GM21737 (cell line): Measurements from ENCODE around the gene RFESD.

Experiments
- ATAC-seq: cut with Tn5 transposase; IDR thresholded peaks from one replicate; pipeline ENCODE4 v1.9.1; 2021; ENCODE audit warnings: mild to moderate bottlenecking, moderate library complexity; ENCODE audit not compliant: unreplicated experiment

RFESD gene

GRCh38 chr5:95660060-95660459 lies 13.5 kb downstream of the RFESD start:
- ATAC-seq = no peak

DNA sequence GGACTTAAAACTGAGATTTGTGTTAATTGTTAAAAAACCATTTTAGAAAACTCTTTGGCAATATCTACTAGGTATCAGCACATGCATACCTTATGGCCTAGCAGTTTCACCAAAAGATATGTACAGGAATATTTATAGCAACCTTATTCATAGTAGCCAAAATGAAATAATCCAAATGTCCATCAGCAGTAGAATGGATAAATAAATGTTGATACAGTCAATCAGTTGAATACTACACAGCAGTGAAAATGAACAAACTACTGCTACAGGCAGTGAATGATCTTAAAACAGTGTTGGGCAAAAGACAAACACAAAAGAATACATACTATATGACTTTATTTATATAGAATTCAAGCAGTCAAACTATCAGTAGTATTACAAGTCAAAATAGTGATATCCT lies 16.4 kb downstream of the RFESD start:
- ATAC-seq = no peak

- ATAC-seq = no peak
Measured at GRCh38 chr5:95664204-95664786, 17.7 kb downstream of the RFESD start.

GRCh38 chr5:95667061-95667618 lies 20.6 kb downstream of the RFESD start:
- no peak for ATAC-seq

- no peak for ATAC-seq
Measured at GRCh38 chr5:95667678-95668077, 21.1 kb downstream of the RFESD start.

- no peak for ATAC-seq
Measured at GRCh38 chr5:95668216-95668615, 21.6 kb downstream of the RFESD start.

DNA sequence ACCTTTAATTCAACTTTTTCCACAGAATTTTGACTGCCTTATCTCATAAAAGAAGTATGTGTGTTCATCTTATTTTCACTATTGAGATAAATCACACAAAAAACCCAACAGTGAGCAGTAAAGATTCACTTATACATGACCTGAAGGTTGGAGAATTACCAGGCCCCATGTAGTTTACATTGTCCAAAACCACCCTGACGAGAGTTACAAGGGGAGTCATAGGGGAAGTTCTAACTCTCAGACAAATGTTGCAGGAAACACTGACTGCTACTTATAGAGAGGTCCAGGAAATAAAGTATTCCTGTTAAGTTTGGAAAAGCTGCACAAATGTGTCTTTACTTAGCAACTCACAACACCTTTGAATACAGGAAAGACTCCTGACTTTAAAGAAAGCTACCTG lies 22.2 kb downstream of the RFESD start:
- ATAC-seq = no peak

- ATAC-seq = no peak
Measured at GRCh38 chr5:95669540-95669939, 23.0 kb downstream of the RFESD start.

DNA sequence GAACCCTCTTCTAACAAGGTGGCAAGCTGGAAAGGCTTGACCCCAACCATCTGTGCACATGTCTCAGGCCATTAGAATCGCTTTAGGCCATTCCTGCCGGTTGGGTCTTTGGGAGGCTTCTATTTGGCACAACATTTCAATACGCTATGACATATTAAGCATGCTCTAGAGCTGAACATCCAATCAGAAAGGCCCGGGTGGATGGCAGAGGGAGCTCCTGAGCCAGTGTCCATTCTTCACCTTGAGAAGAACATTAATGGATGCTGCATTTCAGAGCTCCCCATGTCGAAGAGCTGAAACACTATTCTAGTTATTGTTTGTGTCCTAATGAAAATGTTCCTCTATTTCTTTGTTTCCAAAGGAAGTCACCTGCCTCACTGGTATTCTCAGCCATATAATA lies 23.4 kb downstream of the RFESD start:
- ATAC-seq = no peak

DNA sequence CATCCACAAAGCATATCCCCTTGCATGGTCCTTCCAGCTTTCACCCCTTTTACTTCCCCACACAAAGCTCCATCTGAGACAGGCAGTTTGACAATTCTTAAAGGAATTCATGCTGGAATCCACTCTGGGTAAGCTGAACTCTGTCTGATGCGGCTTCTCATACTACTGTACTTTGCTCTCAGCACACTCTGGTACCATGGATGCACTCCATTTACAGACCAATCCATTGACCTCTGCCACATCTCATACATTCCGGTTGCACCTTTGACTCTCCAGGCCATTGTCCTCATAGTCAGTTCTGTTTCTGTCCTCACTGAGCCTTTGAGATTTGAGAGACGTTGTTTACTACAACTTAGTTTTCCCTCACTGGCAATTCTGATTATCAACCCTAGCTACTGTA lies 24.0 kb downstream of the RFESD start:
- ATAC-seq = no peak

DNA sequence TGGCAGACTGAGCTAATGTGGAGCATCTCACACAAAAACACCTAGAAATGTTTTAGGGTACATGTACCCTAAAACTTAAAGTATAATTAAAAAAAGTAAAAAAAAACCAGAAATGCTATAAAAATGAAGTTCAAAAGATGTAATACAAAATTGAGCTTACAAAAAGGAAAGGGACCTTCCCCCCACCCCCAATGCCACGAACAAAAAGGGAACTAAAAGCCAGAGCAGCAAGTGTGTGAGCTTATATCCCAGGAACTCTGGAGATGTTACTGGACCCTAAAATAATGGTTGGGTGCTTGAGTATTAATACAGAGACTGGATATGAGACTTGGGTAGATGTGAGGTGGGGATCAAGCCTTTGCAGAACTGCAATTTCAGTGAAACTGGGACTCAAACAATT lies 25.2 kb downstream of the RFESD start:
- no peak for ATAC-seq

DNA sequence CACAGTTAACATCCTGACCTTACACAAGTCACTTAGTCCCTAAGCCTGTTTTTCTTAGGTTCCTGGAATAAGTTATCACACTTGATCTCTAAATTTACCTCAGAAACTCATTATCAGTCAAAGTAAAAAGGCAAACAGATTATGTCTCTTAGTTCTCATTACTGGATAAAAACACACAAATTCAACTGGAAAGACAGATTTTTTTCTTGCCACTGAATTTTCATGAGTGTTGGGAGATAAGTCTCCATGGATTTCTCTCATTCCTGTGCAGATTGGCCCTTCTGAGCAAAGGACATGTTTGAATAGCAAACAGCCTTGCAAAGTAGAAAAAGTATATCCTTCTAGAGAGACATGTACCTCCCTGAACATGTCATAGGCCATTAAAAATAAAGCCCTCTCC lies 26.1 kb downstream of the RFESD start:
- no peak for ATAC-seq

- ATAC-seq = no peak
Measured at GRCh38 chr5:95673081-95673480, 26.5 kb downstream of the RFESD start.

DNA sequence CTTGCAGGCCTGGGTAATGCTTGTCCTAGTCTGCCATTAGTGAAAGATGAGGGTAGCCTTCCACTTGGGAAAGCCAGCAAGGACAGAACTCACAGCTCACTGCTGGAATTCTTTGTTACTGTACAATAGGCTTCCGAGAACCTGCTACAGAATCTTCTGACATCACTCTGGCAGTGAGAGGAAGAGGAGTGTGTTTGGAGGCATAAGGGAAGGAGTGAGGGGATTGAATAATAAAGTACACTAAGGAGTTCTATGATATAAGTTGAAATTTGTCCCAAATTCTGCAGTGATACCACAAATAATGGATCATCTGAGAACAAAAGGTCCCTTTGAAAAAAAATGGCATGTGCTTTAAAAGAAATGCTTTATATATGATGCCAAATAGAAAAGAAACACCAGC lies 36.3 kb downstream of the RFESD start, which contains the start of gene SPATA9:
TSS of gene SPATA9 (minus strand) at position 101 of the 400 bp plus-strand sequence. CDS start 137 bp downstream, outside the sequence.
- ATAC-seq = no peak

GRCh38 chr5:95684361-95684760 lies 37.8 kb downstream of the RFESD start:
- ATAC-seq = no peak

- ATAC-seq = no peak
Measured at GRCh38 chr5:95686651-95687050, 40.1 kb downstream of the RFESD start.

DNA sequence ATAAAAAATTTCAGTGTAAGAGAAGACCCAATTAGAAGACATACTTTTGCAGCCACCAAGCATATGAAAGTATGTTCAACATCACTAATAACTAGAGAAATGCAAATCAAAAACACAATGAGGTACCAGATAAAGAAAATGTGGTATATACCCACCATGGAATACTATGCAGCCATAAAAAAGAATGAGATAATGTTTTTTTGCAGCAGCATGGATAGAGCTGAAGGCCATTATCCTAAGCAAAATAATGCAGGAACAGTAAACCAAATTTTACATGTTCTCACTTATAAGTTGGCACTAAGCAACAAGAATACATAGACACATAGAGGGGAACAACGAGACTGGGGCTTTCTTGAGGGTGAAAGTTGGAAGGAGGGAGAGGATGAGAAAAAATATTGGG lies 43.1 kb downstream of the RFESD start:
- ATAC-seq = no peak

DNA sequence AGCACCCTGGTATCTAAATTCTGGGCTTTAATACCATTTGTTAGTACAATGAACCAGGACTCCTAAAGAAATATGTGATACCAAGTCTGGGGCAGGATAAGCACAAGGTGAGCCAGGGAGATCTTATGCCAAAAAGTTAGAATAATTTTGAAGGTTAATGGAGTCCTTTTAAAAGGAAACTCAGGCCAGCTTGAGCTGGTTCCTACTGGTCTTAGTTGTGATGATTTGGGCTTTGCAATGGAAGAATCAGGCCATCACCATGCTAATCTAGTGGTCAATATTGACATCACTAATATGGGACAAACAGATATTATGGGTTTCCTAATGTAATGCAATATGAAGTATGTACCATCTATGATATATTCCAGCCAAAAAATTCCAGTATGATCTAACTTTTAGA lies 43.8 kb downstream of the RFESD start:
- ATAC-seq = no peak

- no peak for ATAC-seq
Measured at GRCh38 chr5:95697781-95698681, 51.5 kb downstream of the RFESD start.

DNA sequence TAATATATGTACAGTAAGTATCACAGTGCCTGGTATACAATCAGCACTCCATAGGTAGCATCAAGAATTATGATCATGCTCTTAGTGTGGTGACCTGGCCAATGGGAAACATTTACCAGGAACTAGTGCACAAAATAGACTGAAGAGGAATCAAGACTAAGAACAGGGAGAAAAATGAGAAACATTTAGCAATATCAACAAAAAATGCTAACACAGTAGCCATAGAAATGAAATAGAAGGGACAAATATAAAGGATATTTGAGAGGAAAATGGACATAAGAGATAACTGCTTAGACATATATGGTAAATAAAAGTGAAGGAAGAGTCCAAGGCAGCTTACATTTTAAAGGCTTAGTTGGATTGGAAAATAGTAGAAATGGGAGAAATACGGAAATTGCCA lies 52.8 kb downstream of the RFESD start:
- no peak for ATAC-seq

DNA sequence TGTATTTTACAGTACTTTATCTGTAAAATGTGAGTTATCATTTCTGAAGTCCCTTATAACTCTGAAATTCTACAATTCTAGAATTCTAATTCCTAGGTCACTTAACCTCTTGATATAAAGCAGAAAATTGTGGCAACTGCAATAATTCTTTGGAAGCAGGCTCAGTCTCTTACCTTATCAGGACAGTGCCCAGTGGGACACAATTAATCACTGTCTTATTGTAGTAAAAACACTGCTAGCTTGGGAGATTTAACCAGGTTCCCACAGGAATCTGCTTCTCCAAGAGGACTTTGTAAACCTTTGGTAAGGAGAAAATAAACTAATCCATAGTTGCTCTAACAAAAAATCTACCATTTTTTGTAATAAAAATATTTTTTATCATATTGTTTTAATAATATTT lies 54.5 kb downstream of the RFESD start:
- no peak for ATAC-seq

DNA sequence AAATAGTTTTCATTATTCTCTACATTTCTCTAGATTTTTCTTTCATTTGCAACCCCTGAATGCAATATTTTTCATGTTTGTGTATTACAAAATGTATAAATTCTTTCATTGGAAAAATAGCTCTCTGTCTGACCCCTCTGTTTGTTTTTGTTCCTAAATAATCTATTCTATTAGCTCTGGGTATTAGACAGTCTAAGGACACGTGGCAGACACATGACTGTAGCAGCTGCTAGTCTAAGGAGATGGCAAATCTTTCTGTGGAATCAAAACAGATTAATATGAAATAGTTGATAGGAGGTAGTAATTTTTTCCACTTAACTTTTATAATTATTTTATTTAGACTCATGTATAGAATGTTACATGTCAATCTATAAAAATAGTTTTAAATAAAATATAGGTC lies 57.6 kb downstream of the RFESD start:
- no peak for ATAC-seq
